Thoracic aorta (tissue), 2 donors: ENCODE data around the gene PTDSS2. TPM values are rescaled to one million over a fixed set of nuclear protein-coding genes. Genes with fewer than 3 reads are reported as not detected.

ENCODE experiments used
- ATAC-seq: fragments of 150-250 bp; one replicate; pipeline ENCODE4 v1.8.0; 2017; ENCODE audit warnings: low read depth; ENCODE audit not compliant: insufficient number of reproducible peaks, low FRiP score
- DNase-seq: peaks from one replicate; pipeline ENCODE4 v3.0.0-alpha.2; 2020; ENCODE audit warnings: low spot score
- H3K27ac ChIP-seq, 2 donors: fragments of 200-600 bp; sonication (generic); 1 replicate in 1 of 2; 2 replicates in 1 of 2; pipeline ENCODE4 v1.5.1; 2016; ENCODE audit warnings: mild to moderate bottlenecking in 2 of 2, moderate library complexity in 2 of 2
- H3K27me3 ChIP-seq: fragments of 200-600 bp; sonication (generic); replicated peaks from 2 replicates; pipeline ENCODE4 v1.6.0; 2016; ENCODE audit warnings: mild to moderate bottlenecking; ENCODE audit not compliant: insufficient read depth
- H3K36me3 ChIP-seq: fragments of 200-600 bp; sonication (generic); one replicate; pipeline ENCODE4 v1.5.1; 2016
- H3K4me1 ChIP-seq, 2 donors: fragments of 200-600 bp; sonication (generic); 1 replicate in 1 of 2; 2 replicates in 1 of 2; pipeline versions ENCODE4 v1.5.1 to v1.6.0; 2016; ENCODE audit warnings: low read depth in 2 of 2, mild to moderate bottlenecking in 1 of 2; ENCODE audit not compliant: control insufficient read depth in 1 of 2
- H3K4me3 ChIP-seq: fragments of 200-600 bp; sonication (generic); 2 replicates; pipeline ENCODE4 v1.5.1; 2016; ENCODE audit warnings: mild to moderate bottlenecking
- H3K9me3 ChIP-seq: fragments of 200-600 bp; sonication (generic); 2 replicates; pipeline ENCODE4 v1.5.1; 2016
- total RNA-seq, 2 donors: library from RNA; depleted of rRNA; stranded (reverse); fragments of >200 nt; gene quantifications; one replicate each; pipeline versions ENCODE4 v1.1.0 to v1.2.3, GENCODE V29; 2016
- TF ChIP-seq, protein P1 (sequence below): fragments of 200-600 bp; sonication (generic); IDR thresholded peaks from one replicate; pipeline ENCODE4 v1.5.1; 2019; ENCODE audit warnings: antibody characterized with exemption

PTDSS2 gene
- total RNA-seq, 2 donors from 2014 or later = 34.0 to 34.7 TPM

DNA sequence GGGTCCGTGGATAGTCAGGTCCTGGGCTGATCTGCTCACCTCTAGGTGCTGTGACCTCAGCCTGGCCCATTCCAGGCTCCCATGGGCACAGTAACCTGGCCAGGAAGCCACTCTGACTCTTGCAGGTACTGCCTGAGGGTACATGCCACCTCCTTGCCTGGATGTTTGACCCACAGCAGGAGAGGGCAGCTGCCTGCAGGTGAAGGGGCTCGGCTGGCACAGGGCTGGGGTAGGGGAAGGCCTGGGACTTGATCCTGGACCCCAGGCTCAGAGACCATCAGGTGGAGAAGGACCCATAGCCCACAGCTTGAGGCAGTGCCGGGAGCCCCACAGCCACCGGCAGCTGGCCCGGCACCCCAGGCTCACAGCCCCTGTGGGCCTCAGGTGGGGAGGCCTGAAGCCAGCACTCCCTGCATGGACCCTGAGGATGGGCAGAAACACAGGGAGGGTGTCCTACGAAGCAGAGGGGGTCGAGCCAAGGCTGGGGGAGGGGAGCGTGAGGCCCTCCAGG is 89.9 kb downstream of the PTDSS2 start:
- no peak overlapping the region for H3K27ac ChIP-seq
- H3K36me3 ChIP-seq = no peaks in the 10 kb centered on the region
- no peaks in the 10 kb centered on the region for H3K27me3 ChIP-seq
- H3K4me3 ChIP-seq = no peak overlapping the region
- peaks cover 9 to 23% of the 10 kb centered on the region in 2 donors for H3K4me1 ChIP-seq
- DNase-seq = no peak
- no peak for ATAC-seq
- no peaks in the 10 kb centered on the region for H3K9me3 ChIP-seq
- TF ChIP-seq, protein P1, sequence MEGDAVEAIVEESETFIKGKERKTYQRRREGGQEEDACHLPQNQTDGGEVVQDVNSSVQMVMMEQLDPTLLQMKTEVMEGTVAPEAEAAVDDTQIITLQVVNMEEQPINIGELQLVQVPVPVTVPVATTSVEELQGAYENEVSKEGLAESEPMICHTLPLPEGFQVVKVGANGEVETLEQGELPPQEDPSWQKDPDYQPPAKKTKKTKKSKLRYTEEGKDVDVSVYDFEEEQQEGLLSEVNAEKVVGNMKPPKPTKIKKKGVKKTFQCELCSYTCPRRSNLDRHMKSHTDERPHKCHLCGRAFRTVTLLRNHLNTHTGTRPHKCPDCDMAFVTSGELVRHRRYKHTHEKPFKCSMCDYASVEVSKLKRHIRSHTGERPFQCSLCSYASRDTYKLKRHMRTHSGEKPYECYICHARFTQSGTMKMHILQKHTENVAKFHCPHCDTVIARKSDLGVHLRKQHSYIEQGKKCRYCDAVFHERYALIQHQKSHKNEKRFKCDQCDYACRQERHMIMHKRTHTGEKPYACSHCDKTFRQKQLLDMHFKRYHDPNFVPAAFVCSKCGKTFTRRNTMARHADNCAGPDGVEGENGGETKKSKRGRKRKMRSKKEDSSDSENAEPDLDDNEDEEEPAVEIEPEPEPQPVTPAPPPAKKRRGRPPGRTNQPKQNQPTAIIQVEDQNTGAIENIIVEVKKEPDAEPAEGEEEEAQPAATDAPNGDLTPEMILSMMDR = no peak

Other genes starting within 250 kb of the PTDSS2 start
- 10 to 100 TPM; 38.7 to 42.7 TPM for gene BET1L, start 242.9 kb upstream of the PTDSS2 start, total RNA-seq
- gene RIC8A, start 242.6 kb upstream of the PTDSS2 start, total RNA-seq = 100 to 1,000 TPM in 1 of 2 donors, 10 to 100 TPM in 1; 79.4 to 102 TPM
- gene SIRT3, start 213.9 kb upstream of the PTDSS2 start, total RNA-seq = 10 to 100 TPM; 16.1 to 22.0 TPM
- gene PSMD13, start 213.3 kb upstream of the PTDSS2 start, total RNA-seq = 10 to 100 TPM; 79.6 to 90.8 TPM
- gene NLRP6, start 171.9 kb upstream of the PTDSS2 start, total RNA-seq = 1 to 10 TPM; 5.6 to 6.6 TPM
- 10 to 100 TPM; 54.2 to 68.8 TPM for gene PGGHG, start 161.2 kb upstream of the PTDSS2 start, total RNA-seq
- gene IFITM5, start 150.8 kb upstream of the PTDSS2 start, total RNA-seq = not detected
- gene IFITM2, start 142.5 kb upstream of the PTDSS2 start, total RNA-seq = 100 to 1,000 TPM; 275 to 477 TPM
- 100 to 1,000 TPM; 182 to 220 TPM for gene IFITM1, start 136.2 kb upstream of the PTDSS2 start, total RNA-seq
- 100 to 1,000 TPM; 275 to 514 TPM for gene IFITM3, start 129.4 kb upstream of the PTDSS2 start, total RNA-seq
- 1 to 10 TPM in 1 of 2 donors, under 1 TPM in 1; 0.78 to 3.7 TPM for gene B4GALNT4, start 80.8 kb upstream of the PTDSS2 start, total RNA-seq
- 1 to 10 TPM; 2.0 to 5.9 TPM for gene PKP3, start 56.1 kb upstream of the PTDSS2 start, total RNA-seq
- gene SIGIRR, start 35.3 kb upstream of the PTDSS2 start, total RNA-seq = 10 to 100 TPM; 24.9 to 36.8 TPM
- 1 to 10 TPM in 1 of 2 donors, under 1 TPM in 1; 0.68 to 2.7 TPM for gene ANO9, start 8.3 kb upstream of the PTDSS2 start, total RNA-seq
- gene RNH1, start 57.0 kb downstream of the PTDSS2 start, total RNA-seq = 100 to 1,000 TPM; 224 to 355 TPM
- gene HRAS, start 85.3 kb downstream of the PTDSS2 start, total RNA-seq = 10 to 100 TPM; 17.7 to 32.4 TPM
- under 1 TPM in 1 of 2 donors, not detected in 1; 0.41 TPM for gene LRRC56, start 87.2 kb downstream of the PTDSS2 start, total RNA-seq
- 1 to 10 TPM; 1.1 to 2.7 TPM for gene LMNTD2, start 110.5 kb downstream of the PTDSS2 start, total RNA-seq
- gene RASSF7, start 110.7 kb downstream of the PTDSS2 start, total RNA-seq = 10 to 100 TPM in 1 of 2 donors, 1 to 10 TPM in 1; 7.3 to 20.6 TPM
- 10 to 100 TPM; 31.3 to 39.6 TPM for gene PHRF1, start 126.2 kb downstream of the PTDSS2 start, total RNA-seq
- gene IRF7, start 165.7 kb downstream of the PTDSS2 start, total RNA-seq = 10 to 100 TPM; 33.8 to 45.4 TPM
- not detected for gene CDHR5, start 174.7 kb downstream of the PTDSS2 start, total RNA-seq
- not detected for gene SCT, start 176.9 kb downstream of the PTDSS2 start, total RNA-seq
- under 1 TPM in 1 of 2 donors, not detected in 1; 0.27 TPM for gene DRD4, start 187.0 kb downstream of the PTDSS2 start, total RNA-seq
- gene DEAF1, start 244.9 kb downstream of the PTDSS2 start, total RNA-seq = 10 to 100 TPM; 22.1 to 67.0 TPM
- 10 to 100 TPM; 22.4 to 22.5 TPM for gene TMEM80, start 245.5 kb downstream of the PTDSS2 start, total RNA-seq